Fibroblast of skin of left quadriceps (primary cell): ENCODE data around the gene DOCK4.

Experiments
- DNase-seq, 2 experiments: peaks; one replicate each; pipeline ENCODE4 v3.0.0-alpha.2; 2013; ENCODE audit warnings: low read depth in 2 of 2

The DOCK4 gene

GRCh38 chr7:111863269-111863668, 342.9 kb downstream of the DOCK4 start:
- no peak for DNase-seq

GRCh38 chr7:111860248-111860647, 346.0 kb downstream of the DOCK4 start:
- no peak for DNase-seq

DNA sequence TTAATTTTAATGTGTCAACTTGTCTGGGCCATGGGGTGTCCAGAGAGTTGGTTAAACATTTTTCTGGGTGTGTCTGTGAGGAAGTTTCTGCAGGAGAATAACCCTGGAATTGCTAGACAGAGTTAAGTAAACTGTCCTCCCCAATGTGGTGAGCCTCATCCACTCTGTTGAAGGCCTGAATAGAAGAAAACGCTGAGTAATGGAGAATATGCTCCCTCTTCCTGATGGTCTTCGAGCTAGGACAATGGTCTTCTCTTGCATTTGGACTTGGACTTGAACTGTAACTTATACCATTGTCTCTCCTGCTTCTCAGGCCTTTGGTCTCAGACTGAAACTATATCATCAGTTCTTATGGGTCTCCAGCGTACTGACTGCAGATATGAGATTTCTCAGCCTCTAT, 347.9 kb downstream of the DOCK4 start:
- no peak for DNase-seq

DNA sequence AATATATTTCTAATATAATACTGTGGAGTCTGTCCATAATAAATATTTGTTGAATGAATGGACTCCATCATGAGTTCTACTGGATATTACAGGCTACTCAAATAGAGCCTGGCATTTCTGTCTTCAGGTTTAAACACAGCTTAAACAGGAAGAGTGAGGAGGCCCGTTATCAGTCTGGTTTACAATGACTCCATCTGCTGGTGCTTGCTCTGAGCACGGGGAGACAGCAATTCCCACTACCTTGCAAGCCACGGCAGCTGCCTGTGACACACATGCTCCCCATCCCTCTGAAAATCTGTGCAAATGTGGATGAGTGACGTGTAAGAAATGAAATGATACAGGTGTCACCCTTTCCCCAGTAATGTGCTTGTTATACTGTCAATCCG, 350.4 kb downstream of the DOCK4 start:
- DNase-seq, result no peak

- DNase-seq, result no peak
Measured at GRCh38 chr7:111855161-111855841, 350.9 kb downstream of the DOCK4 start.

DNA sequence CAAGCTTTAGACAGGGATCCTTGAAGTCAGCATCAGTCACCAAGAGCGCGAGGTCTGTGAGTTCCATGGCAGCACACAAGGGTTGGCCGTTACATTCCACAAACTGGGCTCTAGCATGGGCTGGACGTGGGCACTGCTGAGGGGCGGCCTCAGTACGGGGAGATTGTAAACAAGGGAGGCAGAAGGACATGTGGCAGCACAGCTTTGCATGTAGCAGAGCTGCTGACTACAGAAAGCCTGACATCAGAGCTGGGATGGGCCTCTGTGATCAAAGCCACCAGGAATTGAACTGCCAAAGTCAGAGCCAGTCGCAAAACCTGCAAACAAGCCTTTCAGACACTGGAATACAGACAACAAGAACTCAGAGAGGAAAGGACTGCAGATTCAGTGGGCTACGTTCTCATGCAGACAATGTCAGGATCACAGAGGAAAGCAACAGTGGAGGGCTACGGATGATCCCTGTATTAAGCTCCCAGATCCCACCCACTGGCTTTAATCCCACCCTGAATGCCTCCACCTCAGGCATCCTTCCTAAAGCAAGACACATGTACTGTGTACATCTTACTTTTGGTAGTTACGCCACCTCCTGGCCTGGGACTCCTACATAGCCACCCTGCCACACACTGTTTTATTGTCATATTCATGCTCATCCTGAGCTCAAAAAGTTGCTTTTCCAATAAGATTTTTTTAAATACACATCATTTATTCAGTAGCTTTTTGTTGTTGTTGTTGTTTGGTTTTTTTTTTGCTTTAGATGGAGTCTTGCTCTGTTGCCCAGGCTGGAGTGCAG, 352.8 kb downstream of the DOCK4 start:
- DNase-seq, result no peak

- DNase-seq, result no peak
Measured at GRCh38 chr7:111852081-111852480, 354.1 kb downstream of the DOCK4 start.

DNA sequence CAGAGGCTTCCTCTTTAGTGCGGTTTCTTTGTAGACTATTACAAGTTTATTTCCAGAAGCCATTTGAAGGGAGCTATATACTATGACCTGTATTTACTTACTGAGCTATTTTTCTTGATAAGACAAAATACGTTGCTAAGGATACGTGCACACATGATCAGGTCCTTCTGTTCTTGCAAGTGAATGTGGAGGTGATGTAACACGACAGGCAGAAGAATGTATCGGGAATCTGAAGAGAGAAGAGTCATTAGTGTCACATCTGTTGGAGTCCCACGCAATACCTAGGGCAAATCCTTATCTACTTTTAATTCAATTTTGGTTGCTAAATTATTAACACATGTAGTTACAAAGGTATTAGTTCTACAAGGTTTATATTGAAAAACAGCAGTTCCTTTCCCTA, 359.3 kb downstream of the DOCK4 start:
- DNase-seq, result no peak

- no peak for DNase-seq
Measured at GRCh38 chr7:111845853-111846252, 360.3 kb downstream of the DOCK4 start.

DNA sequence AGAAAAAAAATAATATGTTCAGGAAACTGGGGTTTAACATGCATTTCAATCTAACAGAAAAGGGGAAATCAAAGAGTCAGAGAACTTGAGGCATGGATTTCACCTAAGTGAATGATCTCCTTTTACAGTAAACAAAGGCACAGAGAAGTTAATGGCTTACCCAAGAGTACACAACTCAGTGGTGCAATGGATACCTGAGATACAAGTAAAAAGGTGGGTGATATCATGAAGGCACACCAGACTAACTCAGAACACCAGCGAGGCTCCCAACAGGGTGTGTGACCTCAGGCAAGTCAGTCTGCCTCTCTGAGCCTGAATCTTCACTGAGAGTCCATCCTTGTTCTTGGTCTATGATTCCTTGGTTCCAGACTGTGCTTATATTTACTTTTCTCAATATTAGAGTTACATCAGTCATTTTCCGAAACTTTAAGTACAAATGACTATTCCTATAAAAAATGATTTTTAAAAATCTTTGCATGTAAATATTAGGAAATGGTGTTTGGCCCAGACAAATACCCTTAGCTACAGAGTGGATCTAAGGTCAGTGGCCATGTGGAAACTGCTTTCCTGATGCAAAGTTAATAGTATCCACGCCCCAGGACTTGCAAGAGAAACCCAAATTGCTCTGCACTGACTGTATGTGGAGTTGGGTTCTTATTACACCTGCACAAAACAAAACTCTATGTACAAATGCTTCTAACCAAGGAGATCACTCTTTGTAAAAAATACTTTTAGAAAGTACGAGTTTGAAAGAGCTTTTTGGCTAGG, 361.1 kb downstream of the DOCK4 start:
- no peak for DNase-seq

DNA sequence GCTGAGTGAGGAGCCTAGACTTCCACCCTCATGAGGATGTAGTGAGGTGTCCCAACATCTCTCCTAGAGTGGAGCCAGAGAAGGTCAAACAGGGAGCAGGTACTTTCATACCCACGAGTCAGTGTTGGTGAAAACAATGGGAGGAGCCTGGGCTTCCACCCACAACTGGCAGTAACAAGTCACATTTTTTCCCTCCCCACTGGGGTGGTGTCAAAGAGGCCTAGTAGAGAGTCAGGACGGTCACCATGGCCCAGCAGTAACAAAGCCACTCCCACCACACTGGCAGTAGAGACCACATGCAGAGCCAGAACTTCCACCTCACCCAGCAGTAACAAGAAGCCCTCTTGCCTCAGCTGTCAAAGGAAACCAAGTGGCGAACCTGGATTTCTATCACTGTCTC, 363.7 kb downstream of the DOCK4 start:
- DNase-seq, result no peak

DNA sequence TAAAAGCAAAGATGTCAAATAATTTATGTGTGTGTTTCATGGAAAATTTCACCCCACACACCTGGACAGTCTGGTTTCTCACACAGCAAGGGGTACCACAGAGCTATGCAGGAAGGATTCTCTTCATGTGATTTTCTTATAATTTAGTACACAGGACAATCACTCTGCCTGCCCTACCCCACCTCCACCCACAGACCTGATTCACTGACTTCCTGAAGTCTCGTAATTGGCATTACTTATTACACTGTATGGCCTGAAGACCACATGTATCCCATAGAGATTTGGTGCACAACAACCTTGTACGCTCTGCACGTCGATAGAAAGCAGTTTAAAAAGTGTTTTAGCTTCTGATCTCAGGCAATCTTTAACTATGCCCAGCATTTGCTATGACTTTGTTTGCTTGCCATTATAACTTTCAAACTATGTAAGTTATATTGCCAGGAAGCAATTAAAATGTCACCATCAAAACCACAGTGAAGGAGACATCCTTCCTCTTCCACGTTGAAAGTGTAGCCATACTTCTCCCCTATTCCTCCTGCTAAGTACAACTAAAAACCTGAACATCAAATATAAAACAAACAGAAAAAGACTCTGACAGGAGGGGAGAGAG, 364.5 kb downstream of the DOCK4 start:
- peak; percentile 47 to 56 for DNase-seq

DNA sequence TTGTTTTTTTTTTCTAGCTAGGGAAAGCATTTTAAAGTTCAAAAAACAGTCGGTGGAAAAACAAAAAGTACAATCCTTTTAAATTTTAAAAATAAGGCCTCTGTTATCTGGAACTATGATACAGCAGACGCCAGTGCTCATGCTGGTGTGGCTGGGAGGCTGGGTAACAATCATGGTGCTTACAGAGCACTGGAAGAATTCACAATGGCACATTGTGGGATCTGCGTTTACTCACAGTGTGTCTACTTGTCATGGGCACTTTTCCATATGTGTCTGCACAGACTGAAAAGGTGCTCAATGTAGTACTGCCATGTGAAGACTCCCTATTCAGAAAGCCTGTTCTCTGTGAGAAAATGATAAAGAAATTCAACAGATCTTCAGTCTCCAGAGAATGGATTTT, 365.7 kb downstream of the DOCK4 start:
- no peak for DNase-seq

DNA sequence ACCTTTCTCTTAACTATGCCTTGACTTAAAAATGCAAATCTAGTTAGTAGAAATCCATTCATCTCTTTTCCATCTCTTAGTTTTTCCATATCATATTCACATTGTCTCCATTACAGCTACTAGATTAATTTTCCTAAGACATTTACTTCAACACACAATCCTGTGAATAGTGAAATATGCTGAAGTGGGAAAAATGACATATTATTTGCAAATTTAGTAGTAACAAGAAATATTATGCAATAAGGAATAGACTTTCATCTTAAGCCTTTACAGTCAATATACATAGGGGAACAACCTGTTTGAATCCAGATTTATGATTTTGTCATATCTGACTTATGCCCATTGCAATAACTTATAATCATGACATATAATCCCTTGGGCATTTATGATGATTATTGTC, 366.9 kb downstream of the DOCK4 start:
- no peak for DNase-seq

- no peak for DNase-seq
Measured at GRCh38 chr7:111836592-111836991, 369.6 kb downstream of the DOCK4 start.

- peak; percentile 81 to 84 for DNase-seq
Measured at GRCh38 chr7:111835066-111835465, 371.1 kb downstream of the DOCK4 start.

DNA sequence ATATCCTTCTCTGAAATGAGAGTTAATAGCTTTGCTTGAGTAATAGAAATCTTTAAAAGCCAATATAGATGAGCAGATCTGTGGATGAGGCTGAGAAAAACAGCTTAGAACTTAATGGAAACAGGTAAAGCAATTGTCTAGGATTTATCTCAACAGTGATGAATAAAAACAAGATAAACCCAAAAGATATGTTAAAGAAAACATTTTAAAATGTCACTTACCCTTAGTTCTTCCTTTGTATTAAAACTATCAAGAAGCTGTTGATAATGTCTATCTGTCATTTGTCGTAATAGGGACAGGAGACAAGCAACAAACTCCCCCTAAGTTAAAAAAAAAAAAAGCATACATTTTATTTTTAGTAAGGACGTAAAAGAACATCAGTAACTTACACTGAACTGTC, 371.8 kb downstream of the DOCK4 start:
- no peak for DNase-seq

- no peak for DNase-seq
Measured at GRCh38 chr7:111833466-111833865, 372.7 kb downstream of the DOCK4 start.

GRCh38 chr7:111832174-111832573, 374.0 kb downstream of the DOCK4 start:
- no peak for DNase-seq

DNA sequence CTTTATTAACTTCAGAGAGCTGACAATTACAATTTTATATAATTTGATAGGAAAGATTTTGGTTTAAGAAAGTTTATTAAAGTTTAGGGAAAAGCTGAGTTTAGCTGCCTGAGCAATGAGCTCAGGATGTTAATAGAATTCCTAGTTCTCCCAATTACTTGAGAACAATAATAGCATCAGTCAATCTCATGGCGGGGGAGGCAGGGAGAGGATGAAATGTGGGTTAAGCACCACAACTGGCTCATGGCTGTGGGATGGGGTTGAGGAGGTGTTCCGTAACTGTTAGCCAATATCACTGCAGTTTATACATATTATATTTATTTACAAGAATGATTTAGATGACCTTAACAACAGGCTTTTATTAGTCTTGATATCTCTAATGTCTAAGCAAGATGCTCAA, 377.0 kb downstream of the DOCK4 start:
- DNase-seq, result no peak

- no peak for DNase-seq
Measured at GRCh38 chr7:111827863-111828504, 378.2 kb downstream of the DOCK4 start.

GRCh38 chr7:111825046-111825445, 381.2 kb downstream of the DOCK4 start:
- no peak for DNase-seq
